H54 (cell line): ENCODE results near the gene NBPF4.

Experiments used
- DNase-seq: peaks from one replicate; pipeline ENCODE4 v3.0.0; 2011; ENCODE audit warnings: low spot score, mixed read lengths; ENCODE audit not compliant: insufficient read length
- FAIRE-seq: peaks from 3 replicates; lab custom pipeline; 2011; peaks lifted over from hg19 to GRCh38; lab: Jason Lieb, UNC
- POLR2A ChIP-seq: IDR thresholded peaks from 2 replicates; pipeline ENCODE4 v1.6.1; 2011; ENCODE audit warnings: low read depth, mild to moderate bottlenecking, low read length

NBPF4 gene

DNA sequence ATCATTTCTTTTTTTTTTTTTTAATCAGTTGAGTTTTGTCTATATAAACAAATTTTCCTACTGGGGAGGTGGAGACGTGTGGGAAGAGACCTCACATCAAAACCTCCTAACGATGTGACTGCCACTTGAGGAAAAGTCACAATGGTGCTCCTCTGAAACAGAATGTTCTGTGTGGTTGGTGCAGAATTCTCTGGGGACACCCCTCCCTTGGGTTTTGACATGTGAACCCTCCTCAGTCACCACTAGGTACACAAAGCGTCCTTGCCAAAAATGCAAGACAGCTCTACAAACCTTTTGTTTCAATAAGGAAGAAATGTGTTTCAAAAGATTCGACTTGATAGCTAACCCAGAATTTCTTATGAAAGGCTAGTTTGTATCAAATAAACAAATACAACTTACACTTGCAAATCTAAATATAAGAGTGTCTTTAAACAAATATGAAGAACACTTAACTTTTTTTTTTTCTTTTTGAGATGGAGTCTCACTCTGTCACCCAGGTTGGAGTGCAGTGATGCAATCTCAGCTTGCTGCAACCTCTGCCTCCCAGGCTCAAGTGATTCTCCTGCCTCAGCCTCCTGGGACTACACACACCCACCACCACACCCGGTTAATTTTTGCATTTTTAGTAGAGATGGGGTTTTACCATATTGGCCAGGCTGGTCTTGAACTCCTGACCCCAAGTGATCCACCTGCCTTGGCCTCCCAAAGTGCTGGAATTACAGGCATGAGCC lies 53.0 kb downstream of the NBPF4 start:
- FAIRE-seq (no peak), DNase-seq (no peak)
- no peak for TF ChIP-seq POLR2A

DNA sequence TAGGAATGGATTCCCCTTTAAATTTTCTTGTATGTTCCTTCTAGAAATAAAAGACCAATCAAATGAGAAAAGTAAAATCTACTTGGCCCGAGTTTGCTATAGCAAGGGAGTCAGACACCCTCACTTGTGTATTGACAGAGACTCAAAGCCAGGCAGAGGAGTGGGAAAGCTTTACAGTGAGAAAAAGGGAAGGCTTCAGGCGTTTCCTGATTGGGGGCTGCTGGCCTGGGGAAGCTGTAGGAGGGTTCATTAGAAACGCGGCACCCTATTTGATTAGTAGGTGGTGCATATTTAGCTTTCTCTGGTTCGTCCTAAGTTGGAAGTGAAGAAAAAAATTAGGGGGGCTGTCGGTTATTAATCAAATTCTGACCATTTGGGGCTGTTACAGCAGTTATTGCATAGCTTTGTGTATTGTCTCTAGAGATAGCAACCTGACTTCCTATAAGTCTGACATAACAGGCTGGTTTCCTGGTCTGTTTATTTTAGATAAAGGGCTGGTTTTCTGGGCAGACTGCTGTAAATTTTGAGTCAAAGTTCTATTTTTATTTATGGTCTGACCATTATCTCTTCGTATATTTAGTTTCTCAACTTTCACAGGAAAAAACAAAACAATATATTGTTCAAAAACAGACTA lies 53.8 kb downstream of the NBPF4 start:
- no peak for TF ChIP-seq POLR2A
- FAIRE-seq: no peak
- DNase-seq: no peak

DNA sequence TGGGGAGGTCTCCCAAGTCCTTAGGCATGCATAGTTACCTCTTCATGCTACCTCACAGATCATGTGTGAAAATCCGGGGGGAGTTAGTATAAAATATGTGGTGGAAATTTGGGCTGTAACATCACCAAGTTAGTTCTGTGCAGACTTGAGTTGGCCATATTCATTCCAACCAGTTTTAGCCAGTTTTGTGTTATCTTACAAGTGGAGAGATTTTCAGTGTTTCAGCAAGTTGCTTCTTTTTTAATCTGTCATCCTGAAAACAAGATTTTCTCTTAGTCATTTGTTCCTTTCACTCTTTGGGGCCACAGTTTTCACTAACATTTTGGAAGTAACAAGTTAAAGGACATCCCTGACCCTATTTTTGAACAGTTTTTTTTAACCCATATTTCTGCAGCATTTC lies 55.1 kb downstream of the NBPF4 start:
- no peak for DNase-seq
- TF ChIP-seq POLR2A: no peak
- no peak for FAIRE-seq

DNA sequence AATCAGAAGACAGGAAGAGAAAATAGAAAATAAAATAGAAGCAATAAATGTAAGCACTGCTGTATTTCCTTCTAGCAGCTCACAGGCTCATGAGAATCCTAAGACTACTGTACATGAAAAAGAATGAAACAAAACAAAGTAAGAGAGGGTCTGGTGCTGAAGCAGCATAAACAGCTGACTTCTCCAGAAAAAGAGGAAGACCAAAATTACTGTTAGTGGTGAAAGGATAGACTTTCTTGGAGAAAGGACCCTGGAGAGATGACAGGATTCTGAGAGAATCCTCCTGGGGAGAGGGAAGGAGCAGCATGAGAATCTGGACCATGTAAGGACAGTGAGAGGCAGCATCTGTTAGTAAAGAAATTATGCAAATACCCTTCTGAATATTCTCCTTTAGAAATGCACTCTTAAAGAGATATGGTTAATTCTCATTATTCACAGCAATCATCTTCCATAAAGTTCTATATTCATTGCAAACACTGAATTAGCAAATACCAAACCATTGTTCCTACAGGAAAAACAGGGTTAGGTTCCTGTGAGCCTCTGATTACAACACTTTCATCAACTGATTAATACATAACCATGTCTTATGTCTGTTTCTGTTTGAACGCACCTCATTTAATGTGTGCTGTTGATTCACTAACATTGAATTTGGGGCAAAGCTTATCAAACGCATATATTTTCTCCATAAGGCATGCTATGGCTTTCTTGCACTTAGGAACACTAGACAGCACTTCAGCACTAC lies 60.7 kb downstream of the NBPF4 start:
- TF ChIP-seq POLR2A: no peak
- FAIRE-seq (peak; percentile 60), DNase-seq (no peak)

DNA sequence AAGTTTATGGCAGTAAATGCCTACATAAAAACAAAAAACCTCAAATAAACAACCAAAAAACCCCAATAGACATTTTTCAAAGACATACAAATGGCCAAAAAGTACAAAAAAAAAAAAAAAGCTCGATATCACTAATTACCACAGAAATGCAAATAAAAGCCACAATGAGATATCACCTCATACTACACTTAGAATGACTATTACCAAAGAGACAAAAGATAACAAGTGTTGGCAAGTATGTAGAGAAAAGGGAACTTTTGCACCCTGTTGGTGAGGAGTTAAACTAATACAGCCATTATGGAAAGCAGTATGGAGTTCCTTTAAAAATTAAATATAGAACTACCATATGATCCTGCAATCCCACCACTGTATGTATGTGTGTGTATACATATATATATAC lies 64.9 kb downstream of the NBPF4 start:
- no peak for TF ChIP-seq POLR2A
- DNase-seq (no peak), FAIRE-seq (no peak)
